Bronchial epithelial cell (primary cell): Measurements from ENCODE around the gene COL23A1. TPM values are rescaled to one million over a fixed set of nuclear protein-coding genes. Genes with fewer than 3 reads are reported as not detected.

Source experiments
- DNase-seq: peaks from one replicate; pipeline ENCODE4 v3.0.0-alpha.2; 2010; ENCODE audit warnings: low read depth
- FAIRE-seq: peaks from 2 replicates; lab custom pipeline; 2011; peaks lifted over from hg19 to GRCh38; lab: Jason Lieb, UNC
- H3K27me3 ChIP-seq: 2 replicates; pipeline ENCODE4 v1.5.1; 2011; ENCODE audit warnings: low read length; ENCODE audit not compliant: control insufficient read depth, insufficient read depth
- H3K36me3 ChIP-seq: 2 replicates; pipeline ENCODE4 v1.5.1; 2011; ENCODE audit warnings: low read length; ENCODE audit not compliant: control insufficient read depth, insufficient read depth
- H3K4me3 ChIP-seq: 2 replicates; pipeline ENCODE4 v1.5.1; 2011; ENCODE audit warnings: mild to moderate bottlenecking, low read depth, low read length, control low read depth
- total RNA-seq: library from RNA; depleted of rRNA; stranded (reverse); fragments of >200 nt; gene quantifications from 2 replicates; pipeline ENCODE4 v1.2.1, GENCODE V29; 2014
- TF ChIP-seq, protein P1 (sequence below): IDR thresholded peaks from 2 replicates; pipeline ENCODE4 v1.5.1; 2011; ENCODE audit warnings: mild to moderate bottlenecking, moderate library complexity, low read length, control low read depth, inconsistent platforms; ENCODE audit not compliant: insufficient read depth, severe bottlenecking

COL23A1 gene
- total RNA-seq, 1 donor from 2014 or later = 0.26 TPM

DNA sequence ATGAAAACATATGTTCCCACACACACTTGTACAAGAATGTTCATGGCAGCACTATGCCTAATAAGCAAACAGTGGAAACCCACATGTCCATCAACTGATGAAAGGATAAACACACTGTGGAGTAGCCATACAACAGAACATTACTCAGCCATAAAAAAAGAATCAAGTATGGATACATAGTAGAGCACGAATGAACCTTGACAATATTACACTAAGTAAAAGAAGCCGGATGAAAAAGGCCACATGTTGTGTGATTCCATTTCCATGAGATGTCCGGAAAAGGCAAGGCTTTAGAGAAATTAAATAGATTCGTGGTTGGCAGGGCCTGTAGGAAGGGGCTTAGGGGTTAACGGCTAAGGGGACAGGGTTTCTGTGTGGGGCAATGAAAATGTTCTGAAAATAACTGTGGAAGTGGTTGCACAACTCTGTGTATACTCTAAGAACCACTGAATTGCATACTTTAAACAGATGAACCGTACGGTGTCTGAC lies 51.4 kb downstream of the COL23A1 start:
- H3K27me3 ChIP-seq = no peaks in the 10 kb centered on the region
- FAIRE-seq = no peak
- no peaks in the 10 kb centered on the region for H3K36me3 ChIP-seq
- TF ChIP-seq, protein P1, sequence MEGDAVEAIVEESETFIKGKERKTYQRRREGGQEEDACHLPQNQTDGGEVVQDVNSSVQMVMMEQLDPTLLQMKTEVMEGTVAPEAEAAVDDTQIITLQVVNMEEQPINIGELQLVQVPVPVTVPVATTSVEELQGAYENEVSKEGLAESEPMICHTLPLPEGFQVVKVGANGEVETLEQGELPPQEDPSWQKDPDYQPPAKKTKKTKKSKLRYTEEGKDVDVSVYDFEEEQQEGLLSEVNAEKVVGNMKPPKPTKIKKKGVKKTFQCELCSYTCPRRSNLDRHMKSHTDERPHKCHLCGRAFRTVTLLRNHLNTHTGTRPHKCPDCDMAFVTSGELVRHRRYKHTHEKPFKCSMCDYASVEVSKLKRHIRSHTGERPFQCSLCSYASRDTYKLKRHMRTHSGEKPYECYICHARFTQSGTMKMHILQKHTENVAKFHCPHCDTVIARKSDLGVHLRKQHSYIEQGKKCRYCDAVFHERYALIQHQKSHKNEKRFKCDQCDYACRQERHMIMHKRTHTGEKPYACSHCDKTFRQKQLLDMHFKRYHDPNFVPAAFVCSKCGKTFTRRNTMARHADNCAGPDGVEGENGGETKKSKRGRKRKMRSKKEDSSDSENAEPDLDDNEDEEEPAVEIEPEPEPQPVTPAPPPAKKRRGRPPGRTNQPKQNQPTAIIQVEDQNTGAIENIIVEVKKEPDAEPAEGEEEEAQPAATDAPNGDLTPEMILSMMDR = no peak
- no peak for DNase-seq
- no peak overlapping the region for H3K4me3 ChIP-seq

DNA sequence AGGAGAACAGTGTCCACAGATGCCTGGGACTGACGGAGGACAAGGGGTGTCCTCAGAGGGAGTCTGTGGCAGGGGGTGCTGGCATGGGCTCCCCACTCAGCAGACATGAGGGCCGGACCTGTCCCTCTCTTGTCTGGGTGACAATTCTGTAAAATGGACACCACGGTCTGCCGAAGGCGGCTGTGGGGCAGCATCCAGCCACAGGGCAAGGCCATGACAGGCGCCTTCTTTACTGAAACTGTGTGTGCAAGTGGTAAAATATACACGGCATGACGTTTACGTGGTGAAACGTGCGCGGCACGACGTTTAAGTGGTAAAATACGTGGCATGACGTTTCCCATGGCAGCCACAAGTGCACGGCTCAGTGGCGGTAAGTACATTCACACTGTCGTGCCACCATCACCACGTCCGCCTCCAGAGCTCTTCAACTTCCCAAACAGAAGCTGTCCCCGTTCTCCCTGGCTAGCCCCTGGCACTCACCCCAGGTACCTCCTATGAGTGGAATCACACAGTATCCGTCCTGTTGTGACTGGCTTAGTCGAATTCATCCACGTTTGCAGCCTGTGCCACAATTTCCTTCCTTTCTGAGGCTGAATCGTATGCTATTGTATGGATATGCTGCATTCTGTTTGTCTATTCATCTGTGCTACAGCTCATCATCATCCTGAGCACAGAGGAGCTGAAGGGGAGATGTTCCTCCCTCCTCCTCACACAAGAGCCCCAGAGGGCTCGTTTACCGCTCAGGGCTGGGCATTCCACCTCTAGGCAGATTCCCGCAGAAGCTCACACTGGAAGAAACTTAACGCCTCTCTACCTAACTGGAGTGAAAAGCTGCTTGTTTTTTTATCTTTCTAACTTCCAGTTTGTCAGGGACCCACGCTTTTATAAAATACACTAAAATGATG lies 52.5 kb downstream of the COL23A1 start:
- FAIRE-seq = no peak
- Histone ChIP-seq H3K27me3 (no peaks in the 10 kb centered on the region), H3K36me3 (no peaks in the 10 kb centered on the region), H3K4me3 (no peak overlapping the region)
- no peak for DNase-seq
- TF ChIP-seq, protein P1 = no peak

DNA sequence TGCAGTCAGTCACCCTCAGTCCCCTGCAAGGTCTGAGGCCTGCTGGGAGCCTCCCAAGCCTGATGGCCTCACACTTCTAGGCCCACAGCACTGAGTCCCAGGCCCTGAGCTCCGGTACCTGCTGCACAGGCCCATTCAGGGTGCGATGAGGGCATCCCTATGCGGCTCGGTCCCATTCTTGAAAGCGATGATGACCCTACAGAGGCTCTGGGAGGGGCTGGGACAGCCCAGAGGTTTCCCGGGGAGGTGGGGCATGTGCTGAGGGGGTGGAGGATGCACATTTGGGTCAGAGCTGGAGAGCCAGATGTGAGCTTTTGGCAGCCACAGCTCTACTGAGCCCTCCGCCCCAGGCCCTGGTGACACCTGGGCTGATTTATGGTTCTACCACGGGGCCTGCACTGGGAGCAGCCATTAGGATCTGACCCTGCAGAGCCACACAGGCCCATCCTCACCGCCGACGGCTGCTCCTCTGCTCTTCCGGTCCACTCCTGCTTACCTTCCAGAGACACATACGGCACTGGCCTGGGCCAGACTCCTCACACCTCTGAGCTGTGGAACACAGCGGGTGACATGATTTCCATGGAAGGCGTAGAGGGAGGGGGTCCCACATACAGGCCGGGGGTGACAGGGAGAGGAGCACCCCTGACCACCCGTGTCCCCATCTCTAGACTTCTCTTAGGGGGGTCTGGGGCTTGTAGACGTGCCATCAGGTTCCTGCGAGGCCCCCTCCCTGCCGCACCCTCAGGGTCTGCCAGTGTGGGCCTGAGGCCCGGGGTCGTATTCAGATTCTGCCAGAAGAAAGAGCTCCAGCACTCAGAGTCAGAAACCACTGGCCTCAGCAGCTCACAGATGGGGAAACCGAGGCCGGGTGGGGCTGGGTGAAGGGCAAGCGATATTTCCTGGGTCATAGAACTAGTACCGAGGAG lies 53.4 kb downstream of the COL23A1 start:
- no peaks in the 10 kb centered on the region for H3K27me3 ChIP-seq
- no peaks in the 10 kb centered on the region for H3K36me3 ChIP-seq
- no peak overlapping the region for H3K4me3 ChIP-seq
- TF ChIP-seq, protein P1 = no peak
- FAIRE-seq (no peak), DNase-seq (no peak)

DNA sequence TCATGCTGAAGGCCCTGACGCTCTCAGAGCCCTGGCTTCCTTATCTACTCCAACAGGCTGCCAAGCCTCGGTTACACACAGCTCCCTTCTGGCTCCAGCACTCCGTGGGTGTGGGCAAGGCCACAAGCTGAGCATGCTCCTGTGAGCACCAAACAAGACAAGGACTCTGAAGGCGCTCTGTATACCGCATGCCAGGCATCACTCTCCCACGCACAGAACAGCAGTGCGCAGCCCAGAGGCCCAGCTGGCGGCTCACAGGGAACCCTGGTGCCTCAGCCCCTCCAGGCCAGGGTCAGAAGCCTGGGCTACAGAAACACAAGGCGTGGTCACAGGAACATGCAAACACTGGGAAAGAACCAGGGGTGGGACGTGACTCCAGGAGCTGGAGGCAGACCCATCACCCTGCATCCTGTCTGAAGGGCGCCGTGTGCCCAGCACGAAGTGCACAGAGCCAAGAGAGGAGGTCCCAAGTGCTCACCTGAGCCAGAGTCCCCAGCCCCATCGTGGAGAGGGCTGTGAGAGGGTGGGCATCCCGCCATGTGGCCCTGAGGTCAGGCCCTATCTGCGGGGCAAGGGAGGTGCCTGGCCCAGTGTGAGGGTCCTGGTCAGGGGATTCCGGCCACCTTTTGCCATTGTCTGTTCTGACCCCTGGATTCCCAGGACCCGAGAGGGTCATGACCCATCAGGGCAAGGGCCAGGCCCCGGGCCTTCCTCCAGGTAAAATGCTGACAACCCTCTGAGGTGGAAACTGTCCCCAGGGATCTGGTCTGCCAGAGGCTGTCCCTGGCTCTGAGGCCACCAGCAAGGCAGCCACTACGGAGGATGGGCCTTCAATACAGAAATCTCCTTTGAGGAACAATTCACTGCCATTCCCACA lies 54.7 kb downstream of the COL23A1 start:
- no peak for FAIRE-seq
- no peaks in the 10 kb centered on the region for H3K27me3 ChIP-seq
- DNase-seq = no peak
- TF ChIP-seq, protein P1 = no peak
- H3K36me3 ChIP-seq = no peaks in the 10 kb centered on the region
- no peak overlapping the region for H3K4me3 ChIP-seq

DNA sequence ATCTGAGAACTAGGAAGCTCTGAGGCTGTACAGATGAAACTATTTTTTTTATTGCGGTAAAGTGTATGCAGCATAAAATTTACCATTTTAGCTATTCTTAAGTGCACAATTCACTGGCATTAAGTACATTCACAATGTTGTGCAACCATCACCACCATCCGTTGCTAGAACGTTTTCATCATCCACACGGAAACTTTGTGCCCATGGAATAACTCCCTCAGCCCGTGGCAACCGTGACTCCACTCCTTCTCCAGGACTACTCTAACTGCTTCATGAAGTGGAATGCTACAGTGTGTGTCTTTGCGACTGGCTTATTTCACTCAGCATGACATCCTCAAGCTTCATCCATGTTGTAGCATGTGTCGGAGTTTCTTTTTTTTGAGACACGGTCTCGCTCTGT lies 57.1 kb downstream of the COL23A1 start:
- TF ChIP-seq, protein P1 = no peak
- H3K36me3 ChIP-seq = no peaks in the 10 kb centered on the region
- no peak for DNase-seq
- no peak for FAIRE-seq
- H3K4me3 ChIP-seq = no peak overlapping the region
- no peaks in the 10 kb centered on the region for H3K27me3 ChIP-seq
